Measurements from ENCODE around the gene RANGRF. TPM values are rescaled to one million over a fixed set of nuclear protein-coding genes. Genes with fewer than 3 reads are reported as not detected.

RANGRF gene
- total RNA-seq, 2 donors from 2014 or later = 4.7 to 13.5 TPM

DNA sequence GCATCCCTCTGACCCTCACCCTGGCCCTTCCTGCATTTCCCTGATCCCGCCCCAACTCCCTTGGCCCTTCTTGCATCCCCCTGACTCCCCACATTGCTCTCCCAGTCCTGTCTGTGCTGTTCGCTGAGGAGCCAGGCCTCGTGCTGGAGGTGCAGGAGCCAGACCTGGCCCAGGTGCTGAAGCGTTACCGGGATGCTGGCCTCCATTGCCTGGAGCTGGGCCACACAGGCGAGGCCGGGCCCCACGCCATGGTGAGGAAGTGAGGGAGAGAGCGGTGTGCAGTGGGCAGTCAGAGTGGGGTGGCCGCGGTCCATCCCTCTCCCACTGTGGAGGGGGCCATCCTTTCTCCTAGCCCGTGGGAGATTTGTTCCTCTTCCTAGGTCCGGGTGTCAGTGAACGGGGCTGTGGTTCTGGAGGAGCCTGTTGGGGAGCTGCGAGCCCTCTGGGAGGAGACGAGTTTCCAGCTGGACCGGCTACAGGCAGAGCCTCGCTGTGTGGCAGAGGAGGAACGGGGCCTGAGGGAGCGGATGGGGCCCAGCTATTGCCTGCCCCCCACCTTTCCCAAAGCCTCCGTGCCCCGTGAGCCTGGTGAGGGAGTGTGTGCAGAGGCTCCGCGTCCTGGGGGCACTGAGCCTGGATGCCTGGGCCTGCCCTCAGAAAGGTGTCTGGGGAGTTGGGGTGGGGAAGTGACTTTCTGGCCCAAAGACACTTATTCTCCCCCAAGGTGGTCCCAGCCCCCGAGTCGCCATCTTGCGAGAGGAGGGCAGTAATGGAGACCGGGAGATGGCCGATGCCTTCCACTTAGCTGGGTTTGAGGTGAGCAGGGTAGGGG is 21.6 kb upstream of the RANGRF start:
- no peak for TF ChIP-seq POLR2A (IDR thresholded peaks at IDR 0.05)
- TF ChIP-seq, protein P1, sequence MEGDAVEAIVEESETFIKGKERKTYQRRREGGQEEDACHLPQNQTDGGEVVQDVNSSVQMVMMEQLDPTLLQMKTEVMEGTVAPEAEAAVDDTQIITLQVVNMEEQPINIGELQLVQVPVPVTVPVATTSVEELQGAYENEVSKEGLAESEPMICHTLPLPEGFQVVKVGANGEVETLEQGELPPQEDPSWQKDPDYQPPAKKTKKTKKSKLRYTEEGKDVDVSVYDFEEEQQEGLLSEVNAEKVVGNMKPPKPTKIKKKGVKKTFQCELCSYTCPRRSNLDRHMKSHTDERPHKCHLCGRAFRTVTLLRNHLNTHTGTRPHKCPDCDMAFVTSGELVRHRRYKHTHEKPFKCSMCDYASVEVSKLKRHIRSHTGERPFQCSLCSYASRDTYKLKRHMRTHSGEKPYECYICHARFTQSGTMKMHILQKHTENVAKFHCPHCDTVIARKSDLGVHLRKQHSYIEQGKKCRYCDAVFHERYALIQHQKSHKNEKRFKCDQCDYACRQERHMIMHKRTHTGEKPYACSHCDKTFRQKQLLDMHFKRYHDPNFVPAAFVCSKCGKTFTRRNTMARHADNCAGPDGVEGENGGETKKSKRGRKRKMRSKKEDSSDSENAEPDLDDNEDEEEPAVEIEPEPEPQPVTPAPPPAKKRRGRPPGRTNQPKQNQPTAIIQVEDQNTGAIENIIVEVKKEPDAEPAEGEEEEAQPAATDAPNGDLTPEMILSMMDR (IDR thresholded peaks at IDR 0.05) = no peak
- Histone ChIP-seq H3K36me3 (replicated peaks in 1 of 2; ENCODE audit: insufficient read depth in 1 of 2, low read depth in 2 of 2) (peaks cover 0 to 22% of the 10 kb centered on the region in 2 donors), H3K27me3 (no peaks in the 10 kb centered on the region), H3K4me3 (no peak overlapping the region), H3K27ac (no peak overlapping the region), H3K4me1 (no peaks in the 10 kb centered on the region), H3K9me3 (no peaks in the 10 kb centered on the region)
- WGBS, 2 donors = 94 to 98% methylated on average over 17 to 29 of the region's 29 CpGs
- DNase-seq (no peak), ATAC-seq (no peak)
- intact Hi-C loops (cut with DNase I) = no loop called here

DNA sequence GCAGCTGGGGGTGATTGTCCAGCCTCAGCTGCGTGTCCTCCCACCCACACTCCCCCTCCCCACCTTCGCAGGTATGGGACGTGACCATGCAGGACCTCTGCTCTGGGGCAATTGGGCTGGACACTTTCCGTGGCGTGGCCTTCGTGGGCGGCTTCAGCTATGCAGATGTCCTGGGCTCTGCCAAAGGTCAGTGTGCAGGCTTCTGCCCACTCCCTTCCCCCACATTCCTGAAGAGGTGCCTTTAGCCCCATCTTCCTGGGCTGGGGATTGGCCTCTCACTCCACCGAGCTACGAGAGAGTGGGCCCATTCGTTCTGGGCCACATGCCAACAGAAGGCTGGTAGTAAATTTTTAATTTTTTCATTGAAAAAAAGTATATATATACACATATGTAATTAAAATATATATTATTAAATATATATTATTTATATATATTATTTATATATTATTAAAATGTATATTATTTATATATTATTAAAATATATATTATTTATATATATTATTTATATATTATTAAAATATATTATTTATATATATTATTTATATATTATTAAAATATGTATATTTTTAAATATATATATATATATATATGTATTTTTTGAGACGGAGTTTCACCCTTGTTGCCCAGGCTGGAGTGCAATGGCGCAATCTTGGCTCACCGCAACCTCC is 20.9 kb upstream of the RANGRF start:
- H3K9me3 ChIP-seq = no peaks in the 10 kb centered on the region

DNA sequence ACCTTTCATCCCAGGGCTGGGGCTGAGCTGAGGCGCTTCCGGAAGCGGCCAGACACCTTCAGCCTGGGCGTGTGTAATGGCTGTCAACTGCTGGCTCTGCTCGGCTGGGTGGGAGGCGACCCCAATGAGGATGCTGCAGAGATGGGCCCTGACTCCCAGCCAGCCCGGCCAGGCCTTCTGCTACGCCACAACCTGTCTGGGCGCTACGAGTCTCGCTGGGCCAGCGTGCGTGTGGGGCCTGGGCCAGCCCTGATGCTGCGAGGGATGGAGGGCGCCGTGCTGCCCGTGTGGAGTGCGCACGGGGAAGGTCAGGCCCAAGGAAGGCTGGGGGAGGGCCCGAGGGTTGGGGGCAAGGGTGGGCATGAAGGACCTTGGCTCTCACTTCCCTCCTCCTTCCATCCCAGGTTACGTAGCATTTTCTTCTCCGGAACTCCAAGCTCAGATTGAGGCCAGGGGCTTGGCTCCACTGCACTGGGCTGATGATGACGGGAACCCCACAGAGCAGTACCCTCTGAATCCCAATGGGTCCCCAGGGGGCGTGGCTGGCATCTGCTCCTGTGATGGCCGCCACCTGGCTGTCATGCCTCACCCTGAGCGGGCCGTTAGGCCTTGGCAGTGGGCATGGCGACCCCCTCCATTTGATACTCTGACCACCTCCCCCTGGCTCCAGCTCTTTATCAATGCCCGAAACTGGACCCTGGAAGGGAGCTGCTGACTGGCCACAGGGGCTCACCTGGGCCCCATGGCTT is 19.7 kb upstream of the RANGRF start:
- Histone ChIP-seq H3K9me3 (no peaks in the 10 kb centered on the region), H3K27ac (no peak overlapping the region), H3K27me3 (no peaks in the 10 kb centered on the region), H3K4me1 (peaks cover 15% of the 10 kb centered on the region), H3K36me3 (replicated peaks in 1 of 2; ENCODE audit: insufficient read depth in 1 of 2, low read depth in 2 of 2) (peaks cover 0 to 13% of the 10 kb centered on the region in 2 donors), H3K4me3 (no peak overlapping the region)
- DNase-seq = no peak
- intact Hi-C loops (cut with DNase I) = no loop called here
- TF ChIP-seq POLR2A (IDR thresholded peaks at IDR 0.05) = no peak
- TF ChIP-seq, protein P1 (IDR thresholded peaks at IDR 0.05) = no peak
- 94 to 95% methylated on average over 14 to 27 of the region's 29 CpGs for WGBS, 2 donors
- no peak for ATAC-seq

More for the DNA sequence above, 20.9 kb upstream of the RANGRF start:
- no peaks in the 10 kb centered on the region for H3K27me3 ChIP-seq
- H3K4me3 ChIP-seq = no peak overlapping the region
- intact Hi-C loops (cut with DNase I) = no loop called here
- peaks cover 0 to 22% of the 10 kb centered on the region in 2 donors for H3K36me3 ChIP-seq (replicated peaks in 1 of 2; ENCODE audit: insufficient read depth in 1 of 2, low read depth in 2 of 2)
- peaks cover 4% of the 10 kb centered on the region for H3K4me1 ChIP-seq
- no peak for DNase-seq
- ATAC-seq = no peak
- WGBS, 2 donors = 89% methylated on average over 11 to 13 of the region's 13 CpGs
- TF ChIP-seq, protein P1 (IDR thresholded peaks at IDR 0.05) = no peak
- no peak for TF ChIP-seq POLR2A (IDR thresholded peaks at IDR 0.05)
- H3K27ac ChIP-seq = no peak overlapping the region

DNA sequence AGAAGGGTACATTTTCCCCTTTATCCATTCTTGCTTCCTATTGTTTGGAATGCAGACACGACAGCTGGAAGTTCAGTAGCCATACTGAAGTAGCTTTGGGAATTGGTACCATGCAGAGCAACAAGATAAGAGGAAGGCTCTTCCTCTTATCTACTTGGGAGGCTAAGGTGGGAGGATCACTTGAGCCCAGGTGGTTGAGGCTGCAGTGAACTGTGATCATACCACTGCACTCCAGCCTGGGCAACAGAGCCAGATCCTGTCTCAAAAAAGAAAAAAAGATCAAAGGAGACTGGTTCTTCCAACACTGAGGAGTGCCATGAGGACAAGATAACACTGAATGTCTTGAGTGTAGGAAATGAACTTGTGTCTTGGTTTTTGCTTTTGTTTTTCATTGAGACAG is 16.0 kb upstream of the RANGRF start:
- Histone ChIP-seq H3K36me3 (replicated peaks in 1 of 2; ENCODE audit: insufficient read depth in 1 of 2, low read depth in 2 of 2) (no peaks in the 10 kb centered on the region), H3K4me3 (no peak overlapping the region), H3K9me3 (no peaks in the 10 kb centered on the region), H3K4me1 (peaks cover 49% of the 10 kb centered on the region), H3K27ac (no peak overlapping the region), H3K27me3 (no peaks in the 10 kb centered on the region)
- intact Hi-C loops (cut with DNase I) = no loop called here
- DNase-seq (no peak), ATAC-seq (no peak)
- TF ChIP-seq, protein P1 (IDR thresholded peaks at IDR 0.05) = no peak
- no peak for TF ChIP-seq POLR2A (IDR thresholded peaks at IDR 0.05)
- WGBS, 2 donors = 79 to 100% methylated on average over 1 of the region's 1 CpG

All from body of pancreas (tissue), 4 donors.